ENCODE results near the gene MGAT4C. TPM values are rescaled to one million over a fixed set of nuclear protein-coding genes. Genes with fewer than 3 reads are reported as not detected.

MGAT4C gene
- total RNA-seq, 1 donor from 2014 or later, result 0.53 TPM

DNA sequence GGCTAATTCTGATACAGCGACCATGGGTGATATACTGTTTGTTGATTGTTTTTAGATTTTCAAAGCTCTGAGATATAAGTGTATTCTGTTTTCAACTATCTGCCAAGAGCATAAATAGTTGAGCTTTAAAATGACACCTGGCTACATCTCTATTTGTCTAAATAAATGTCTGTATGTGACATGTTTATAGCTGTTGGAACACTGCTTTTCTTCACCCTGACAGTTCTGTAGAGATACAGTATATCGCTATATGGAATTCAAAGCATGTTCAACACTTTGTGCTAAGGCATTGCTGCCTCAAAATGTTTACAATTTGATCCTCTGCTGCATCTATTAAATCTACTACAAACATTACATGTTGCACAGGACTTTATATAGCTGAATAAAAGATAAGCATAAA, 27.4 kb upstream of the MGAT4C start:
- Mint-ChIP-seq H3K4me1 (ENCODE audit: low read depth) (peaks cover 1% of the 10 kb centered on the region), H3K27ac (no peak overlapping the region), H3K9me3 (ENCODE audit: low read depth) (no peaks in the 10 kb centered on the region), H3K36me3 (ENCODE audit: insufficient read depth) (no peaks in the 10 kb centered on the region), H3K27me3 (no peaks in the 10 kb centered on the region), H3K4me3 (ENCODE audit: low read depth) (no peak overlapping the region)
- TF ChIP-seq, protein P1, sequence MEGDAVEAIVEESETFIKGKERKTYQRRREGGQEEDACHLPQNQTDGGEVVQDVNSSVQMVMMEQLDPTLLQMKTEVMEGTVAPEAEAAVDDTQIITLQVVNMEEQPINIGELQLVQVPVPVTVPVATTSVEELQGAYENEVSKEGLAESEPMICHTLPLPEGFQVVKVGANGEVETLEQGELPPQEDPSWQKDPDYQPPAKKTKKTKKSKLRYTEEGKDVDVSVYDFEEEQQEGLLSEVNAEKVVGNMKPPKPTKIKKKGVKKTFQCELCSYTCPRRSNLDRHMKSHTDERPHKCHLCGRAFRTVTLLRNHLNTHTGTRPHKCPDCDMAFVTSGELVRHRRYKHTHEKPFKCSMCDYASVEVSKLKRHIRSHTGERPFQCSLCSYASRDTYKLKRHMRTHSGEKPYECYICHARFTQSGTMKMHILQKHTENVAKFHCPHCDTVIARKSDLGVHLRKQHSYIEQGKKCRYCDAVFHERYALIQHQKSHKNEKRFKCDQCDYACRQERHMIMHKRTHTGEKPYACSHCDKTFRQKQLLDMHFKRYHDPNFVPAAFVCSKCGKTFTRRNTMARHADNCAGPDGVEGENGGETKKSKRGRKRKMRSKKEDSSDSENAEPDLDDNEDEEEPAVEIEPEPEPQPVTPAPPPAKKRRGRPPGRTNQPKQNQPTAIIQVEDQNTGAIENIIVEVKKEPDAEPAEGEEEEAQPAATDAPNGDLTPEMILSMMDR (IDR thresholded peaks at IDR 0.05; ENCODE audit: unreplicated experiment), result no peak
- DNase-seq (ENCODE audit: low spot score, unreplicated experiment), result no peak

DNA sequence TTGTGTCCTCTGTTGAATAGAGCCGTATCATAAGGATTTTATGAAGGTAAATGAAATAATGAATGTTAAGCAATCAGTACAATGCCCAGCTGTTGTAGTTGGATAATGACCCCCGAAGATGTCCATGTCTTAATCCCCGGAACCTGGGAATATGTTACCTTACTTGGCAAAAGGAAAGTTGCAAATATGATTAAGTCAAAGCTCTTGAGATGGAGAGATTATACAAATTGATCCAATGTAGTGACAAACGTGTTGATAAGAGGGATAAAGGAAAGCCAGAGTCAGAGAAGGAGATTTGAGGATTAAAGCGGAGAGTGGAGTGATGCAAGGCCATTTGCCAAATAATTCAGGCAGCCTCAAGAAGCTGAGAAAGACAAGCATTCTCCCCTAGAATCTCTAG, 19.2 kb upstream of the MGAT4C start:
- TF ChIP-seq, protein P1 (IDR thresholded peaks at IDR 0.05; ENCODE audit: unreplicated experiment), result no peak
- no peak for DNase-seq (ENCODE audit: low spot score, unreplicated experiment)
- H3K4me3 Mint-ChIP-seq (ENCODE audit: low read depth), result no peak overlapping the region
- H3K9me3 Mint-ChIP-seq (ENCODE audit: low read depth), result peaks cover 3% of the 10 kb centered on the region
- H3K27ac Mint-ChIP-seq, result no peak overlapping the region
- H3K27me3 Mint-ChIP-seq, result no peaks in the 10 kb centered on the region
- H3K36me3 Mint-ChIP-seq (ENCODE audit: insufficient read depth), result no peaks in the 10 kb centered on the region
- H3K4me1 Mint-ChIP-seq (ENCODE audit: low read depth), result peaks cover 2% of the 10 kb centered on the region

DNA sequence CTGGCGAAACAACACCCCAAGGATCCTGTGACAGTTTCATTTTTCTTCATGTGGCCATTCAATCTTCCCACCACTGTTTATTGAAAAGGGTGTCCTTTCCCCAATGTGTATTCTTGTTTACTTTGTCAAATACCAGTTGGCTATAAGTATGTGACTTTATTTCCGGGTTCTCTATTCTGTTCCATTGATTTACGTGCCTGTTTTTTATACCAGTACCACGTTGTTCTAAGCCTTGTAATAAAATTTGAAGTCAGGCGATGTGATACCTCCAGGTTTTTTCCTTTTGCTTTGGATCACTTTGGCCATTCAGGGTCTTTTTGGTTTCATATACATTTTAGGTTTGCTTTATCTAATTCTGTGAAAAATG, 9.1 kb upstream of the MGAT4C start:
- TF ChIP-seq, protein P1 (IDR thresholded peaks at IDR 0.05; ENCODE audit: unreplicated experiment), result no peak
- Mint-ChIP-seq H3K4me1 (ENCODE audit: low read depth) (peaks cover 3% of the 10 kb centered on the region), H3K27me3 (no peaks in the 10 kb centered on the region), H3K9me3 (ENCODE audit: low read depth) (peaks cover 3% of the 10 kb centered on the region), H3K4me3 (ENCODE audit: low read depth) (peak overlapping the region; percentile 73), H3K27ac (peak overlapping the region; percentile 46), H3K36me3 (ENCODE audit: insufficient read depth) (no peaks in the 10 kb centered on the region)
- DNase-seq (ENCODE audit: low spot score, unreplicated experiment), result no peak

DNA sequence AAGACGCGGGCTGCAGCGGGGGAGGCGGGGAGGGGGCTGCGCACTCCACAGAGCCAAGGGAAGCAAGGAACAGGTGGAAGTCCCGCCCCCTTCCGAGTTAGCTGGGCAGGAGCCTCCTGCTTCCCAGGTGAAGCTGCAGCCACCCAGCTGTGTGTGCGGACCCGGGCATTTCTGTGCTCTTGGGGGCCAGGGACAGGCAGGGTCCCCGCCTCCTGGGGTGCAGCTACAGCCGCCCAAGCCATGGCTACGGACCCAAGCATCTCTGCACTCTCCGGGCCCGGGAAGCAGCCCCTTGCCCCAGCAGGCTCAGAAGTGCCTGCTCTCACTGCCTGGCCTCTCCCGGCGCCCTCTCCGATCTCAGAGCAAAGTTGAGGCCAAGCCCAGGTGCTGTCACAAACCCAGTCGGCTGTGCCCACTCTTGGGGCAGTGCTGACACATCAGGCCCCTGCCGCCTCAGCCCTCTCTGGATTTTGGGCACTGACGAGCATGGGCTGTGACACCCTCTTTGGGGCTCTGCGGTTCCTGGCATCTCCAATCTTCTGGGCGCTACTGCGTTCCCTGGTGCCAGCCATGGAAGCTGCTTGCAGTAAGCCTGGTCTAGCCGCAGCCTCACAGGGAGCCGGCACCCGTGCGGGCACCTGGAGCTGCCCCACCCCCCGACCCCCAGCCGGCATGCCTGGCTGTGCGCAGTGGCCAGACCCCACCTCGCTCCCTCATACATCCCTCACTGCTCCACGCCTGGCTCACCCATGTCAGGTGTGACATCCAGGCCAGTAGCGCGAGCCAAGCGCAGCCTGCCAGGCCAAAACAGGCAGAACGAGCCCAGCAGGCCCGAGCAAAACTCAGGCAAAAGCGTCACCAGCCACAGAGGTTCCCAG, 8.5 kb upstream of the MGAT4C start:
- TF ChIP-seq, protein P1 (IDR thresholded peaks at IDR 0.05; ENCODE audit: unreplicated experiment), result no peak
- Mint-ChIP-seq H3K27ac (no peak overlapping the region), H3K4me3 (ENCODE audit: low read depth) (peak overlapping the region; percentile 73), H3K27me3 (no peaks in the 10 kb centered on the region), H3K36me3 (ENCODE audit: insufficient read depth) (no peaks in the 10 kb centered on the region), H3K4me1 (ENCODE audit: low read depth) (peaks cover 3% of the 10 kb centered on the region), H3K9me3 (ENCODE audit: low read depth) (peaks cover 3% of the 10 kb centered on the region)
- peak; percentile 26 for DNase-seq (ENCODE audit: low spot score, unreplicated experiment)

DNA sequence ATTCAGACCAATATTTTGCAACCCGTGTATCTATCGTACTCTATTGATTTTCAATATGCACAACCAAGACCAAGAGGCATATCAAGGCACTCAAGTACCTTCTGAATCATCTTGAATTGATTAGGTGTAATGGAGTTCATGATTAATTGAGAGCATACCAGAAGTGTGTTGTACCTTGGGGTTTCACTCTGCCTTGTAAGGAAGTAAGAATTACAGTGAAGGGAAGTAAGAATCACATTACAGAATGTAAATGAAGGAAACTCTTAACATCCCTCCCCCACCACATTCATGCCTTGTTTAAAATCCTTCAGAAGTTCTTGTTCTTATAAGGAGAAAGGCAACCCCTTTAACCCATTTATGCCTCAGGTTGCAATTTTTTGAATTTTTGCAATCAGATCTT, 5.4 kb upstream of the MGAT4C start:
- no peak for DNase-seq (ENCODE audit: low spot score, unreplicated experiment)
- H3K27ac Mint-ChIP-seq, result no peak overlapping the region
- no peaks in the 10 kb centered on the region for H3K36me3 Mint-ChIP-seq (ENCODE audit: insufficient read depth)
- H3K4me3 Mint-ChIP-seq (ENCODE audit: low read depth), result no peak overlapping the region
- no peaks in the 10 kb centered on the region for H3K27me3 Mint-ChIP-seq
- peaks cover 3% of the 10 kb centered on the region for H3K9me3 Mint-ChIP-seq (ENCODE audit: low read depth)
- TF ChIP-seq, protein P1 (IDR thresholded peaks at IDR 0.05; ENCODE audit: unreplicated experiment), result no peak
- peaks cover 3% of the 10 kb centered on the region for H3K4me1 Mint-ChIP-seq (ENCODE audit: low read depth)

Data from progenitor cell of endocrine pancreas (in vitro differentiated cells).